H9 (cell line): ENCODE results near the gene LZIC. TPM values are rescaled to one million over a fixed set of nuclear protein-coding genes. Genes with fewer than 3 reads are reported as not detected.

ENCODE experiments used
- DNase-seq: peaks from one replicate; pipeline ENCODE4 v3.0.0-alpha.2; 2017
- H2AFZ ChIP-seq: one replicate; pipeline ENCODE4 v1.6.1; 2013; ENCODE audit warnings: mild to moderate bottlenecking, low read length, control low read depth, moderate library complexity
- H2AK5ac ChIP-seq: 2 replicates; pipeline ENCODE4 v1.6.1; 2013; ENCODE audit warnings: low read length, control low read depth, mixed read lengths; ENCODE audit not compliant: insufficient read length
- H2BK120ac ChIP-seq: one replicate; pipeline ENCODE4 v1.6.1; 2013; ENCODE audit warnings: low read depth, mild to moderate bottlenecking, low read length, control low read depth, inconsistent platforms; ENCODE audit not compliant: poor library complexity, severe bottlenecking
- H2BK12ac ChIP-seq: 2 replicates; pipeline ENCODE4 v1.6.1; 2013; ENCODE audit warnings: low read length, control low read depth, mixed read lengths, low read depth; ENCODE audit not compliant: insufficient read length
- H2BK15ac ChIP-seq: 2 replicates; pipeline ENCODE4 v1.6.1; 2013; ENCODE audit warnings: low read depth, low read length, control low read depth
- H2BK20ac ChIP-seq: one replicate; pipeline ENCODE4 v1.6.1; 2013; ENCODE audit warnings: low read depth, mild to moderate bottlenecking, low read length, control low read depth, inconsistent platforms; ENCODE audit not compliant: poor library complexity, severe bottlenecking
- H2BK5ac ChIP-seq: 2 replicates; pipeline ENCODE4 v1.6.1; 2013; ENCODE audit warnings: low read length, control low read depth, mixed read lengths; ENCODE audit not compliant: insufficient read length
- H3K14ac ChIP-seq: 2 replicates; pipeline ENCODE4 v1.6.1; 2013; ENCODE audit warnings: low read length, control low read depth; ENCODE audit not compliant: insufficient read depth
- H3K18ac ChIP-seq: 2 replicates; pipeline ENCODE4 v1.6.1; 2013; ENCODE audit warnings: low read depth, mild to moderate bottlenecking, mixed read lengths, low read length, control low read depth; ENCODE audit not compliant: insufficient read length
- H3K23ac ChIP-seq: 2 replicates; pipeline ENCODE4 v1.6.1; 2013; ENCODE audit warnings: low read length, control low read depth, mixed read lengths, low read depth; ENCODE audit not compliant: insufficient read length
- H3K23me2 ChIP-seq: 2 replicates; pipeline ENCODE4 v1.6.1; 2013; ENCODE audit warnings: low read depth, mild to moderate bottlenecking, mixed read lengths, low read length, control low read depth; ENCODE audit not compliant: insufficient read length, poor library complexity, severe bottlenecking
- H3K27ac ChIP-seq: 2 replicates; pipeline ENCODE4 v1.5.1; 2013; ENCODE audit warnings: low read length, control low read depth, mixed read lengths, low read depth; ENCODE audit not compliant: insufficient read length
- H3K27me3 ChIP-seq: 2 replicates; pipeline ENCODE4 v1.6.1; 2013; ENCODE audit warnings: low read length, control low read depth, inconsistent platforms; ENCODE audit not compliant: insufficient read depth
- H3K4ac ChIP-seq: 2 replicates; pipeline ENCODE4 v1.6.1; 2013; ENCODE audit warnings: low read depth, mild to moderate bottlenecking, control low read depth, inconsistent platforms, low read length, moderate library complexity
- H3K4me1 ChIP-seq: 2 replicates; pipeline ENCODE4 v1.6.1; 2013; ENCODE audit warnings: low read length, control low read depth, inconsistent platforms; ENCODE audit not compliant: insufficient read depth
- H3K4me2 ChIP-seq: 2 replicates; pipeline ENCODE4 v1.6.1; 2013; ENCODE audit warnings: low read length, control low read depth, mixed read lengths; ENCODE audit not compliant: insufficient read length, insufficient read depth
- H3K56ac ChIP-seq: 2 replicates; pipeline ENCODE4 v1.6.1; 2013; ENCODE audit warnings: low read depth, mild to moderate bottlenecking, mixed read lengths, low read length, control low read depth; ENCODE audit not compliant: insufficient read length
- H3K79me1 ChIP-seq: 2 replicates; pipeline ENCODE4 v1.6.1; 2013; ENCODE audit warnings: low read depth, mild to moderate bottlenecking, moderate library complexity, low read length, control low read depth, inconsistent platforms; ENCODE audit not compliant: insufficient read depth, poor library complexity, severe bottlenecking
- H3K79me2 ChIP-seq: 2 replicates; pipeline ENCODE4 v1.6.1; 2013; ENCODE audit warnings: low read length, control low read depth, inconsistent platforms; ENCODE audit not compliant: insufficient read depth
- H3K9ac ChIP-seq: 2 replicates; pipeline ENCODE4 v1.6.1; 2013; ENCODE audit warnings: low read length, control low read depth, mixed read lengths; ENCODE audit not compliant: insufficient read length; ENCODE audit errors: extremely low read depth
- H3K9me3 ChIP-seq: one replicate; pipeline ENCODE4 v1.6.1; 2013; ENCODE audit warnings: low read depth, low read length, inconsistent platforms; ENCODE audit not compliant: control insufficient read depth
- H3T11ph ChIP-seq: one replicate; pipeline ENCODE4 v1.6.1; 2013; ENCODE audit warnings: mild to moderate bottlenecking, low read length, control low read depth, inconsistent platforms
- H4K20me1 ChIP-seq: one replicate; pipeline ENCODE4 v1.6.1; 2013; ENCODE audit not compliant: control insufficient read depth, insufficient read length, insufficient read depth
- H4K5ac ChIP-seq: 2 replicates; pipeline ENCODE4 v1.6.1; 2013; ENCODE audit warnings: low read depth, mild to moderate bottlenecking, mixed read lengths, low read length, control low read depth; ENCODE audit not compliant: insufficient read length
- H4K8ac ChIP-seq: replicated peaks from 2 replicates; pipeline ENCODE4 v1.6.1; 2013; ENCODE audit warnings: low read length, control low read depth, mixed read lengths, low read depth; ENCODE audit not compliant: insufficient read length
- H4K91ac ChIP-seq: 2 replicates; pipeline ENCODE4 v1.6.1; 2013; ENCODE audit warnings: low read depth, mild to moderate bottlenecking, moderate library complexity, mixed read lengths, low read length, control low read depth; ENCODE audit not compliant: insufficient read length
- H3K27ac Mint-ChIP-seq, 3 experiments: 2 replicates in 2 of 3; 3 replicates in 1 of 3; pipeline ENCODE4 v1.8.0; 2020 to 2021; ENCODE audit warnings: mixed read lengths in 3 of 3, mild to moderate bottlenecking in 1 of 3, moderate library complexity in 1 of 3
- H3K27me3 Mint-ChIP-seq: 2 replicates; pipeline ENCODE4 v1.8.0; 2021; ENCODE audit warnings: low read depth, mild to moderate bottlenecking, moderate library complexity, mixed read lengths
- H3K36me3 Mint-ChIP-seq, 3 experiments: 2 replicates in 2 of 3; 3 replicates in 1 of 3; pipeline ENCODE4 v1.8.0; 2020 to 2021; ENCODE audit warnings: low read depth in 3 of 3, mixed read lengths in 3 of 3; ENCODE audit not compliant: insufficient read depth in 1 of 3
- H3K4me1 Mint-ChIP-seq, 2 experiments: 2 replicates each; pipeline ENCODE4 v1.8.0; 2020; ENCODE audit warnings: mixed read lengths in 2 of 2
- H3K4me3 Mint-ChIP-seq, 2 experiments: 2 replicates in 1 of 2; 3 replicates in 1 of 2; pipeline ENCODE4 v1.8.0; 2020 to 2021; ENCODE audit warnings: mild to moderate bottlenecking in 2 of 2, mixed read lengths in 2 of 2, moderate library complexity in 1 of 2
- H3K9me3 Mint-ChIP-seq, 2 experiments: 2 replicates in 1 of 2; 3 replicates in 1 of 2; pipeline ENCODE4 v1.8.0; 2020; ENCODE audit warnings: mild to moderate bottlenecking in 2 of 2, mixed read lengths in 2 of 2, moderate library complexity in 1 of 2
- WGBS: extraction: QIAGEN DNeasy Blood & Tissue Kit; methylation state at CpG from one replicate; pipeline ENCODE4 v1.1.7; 2013; ENCODE audit warnings: missing lambda C conversion rate, low lambda C conversion rate, mixed read lengths; ENCODE audit not compliant: insufficient read length; ENCODE audit errors: extremely low coverage; 5-methylcytosine and 5-hydroxymethylcytosine counted together
- total RNA-seq: library from RNA; stranded (reverse); gene quantifications from 2 replicates; pipeline ENCODE4 v1.2.1, GENCODE V29; 2021
- TF ChIP-seq, protein P1 (sequence below): fragments of 200-600 bp; sonication (generic); conservative IDR thresholded peaks from 3 replicates; pipeline ENCODE4 v1.8.0; 2021; ENCODE audit warnings: antibody characterized with exemption, mild to moderate bottlenecking

The LZIC gene
- total RNA-seq, 1 experiment from 2014 or later = 22.9 TPM

- H3K27me3 Mint-ChIP-seq = no peaks in the 10 kb centered on the region
- H3K4me3 Mint-ChIP-seq = no peak overlapping the region; a peak in 1 of 5 replicates
- Histone ChIP-seq H3T11ph (no peak overlapping the region), H3K27ac (no peak overlapping the region), H3K9ac (no peak overlapping the region), H2BK20ac (no peak overlapping the region), H3K27me3 (no peaks in the 10 kb centered on the region), H3K23me2 (no peaks in the 10 kb centered on the region), H3K79me1 (no peaks in the 10 kb centered on the region), H4K5ac (no peak overlapping the region), H4K91ac (no peak overlapping the region), H3K4ac (no peak overlapping the region), H2BK12ac (no peak overlapping the region), H3K4me2 (no peak overlapping the region), H2BK120ac (no peak overlapping the region), H4K20me1 (peaks cover 3% of the 10 kb centered on the region), H4K8ac (no peak overlapping the region), H2BK5ac (no peak overlapping the region), H3K79me2 (no peaks in the 10 kb centered on the region), H3K9me3 (no peaks in the 10 kb centered on the region), H3K4me1 (no peaks in the 10 kb centered on the region), H2AFZ (no peak overlapping the region), H3K23ac (no peak overlapping the region), H3K56ac (no peak overlapping the region), H2BK15ac (no peak overlapping the region), H2AK5ac (no peak overlapping the region), H3K14ac (no peak overlapping the region), H3K18ac (no peak overlapping the region)
- no peak for DNase-seq
- H3K36me3 Mint-ChIP-seq = peaks cover 3 to 13% (median 7%) of the 10 kb centered on the region in 3 experiments; a peak in 3 of 7 replicates
- H3K9me3 Mint-ChIP-seq = no peaks in the 10 kb centered on the region
- TF ChIP-seq, protein P1, sequence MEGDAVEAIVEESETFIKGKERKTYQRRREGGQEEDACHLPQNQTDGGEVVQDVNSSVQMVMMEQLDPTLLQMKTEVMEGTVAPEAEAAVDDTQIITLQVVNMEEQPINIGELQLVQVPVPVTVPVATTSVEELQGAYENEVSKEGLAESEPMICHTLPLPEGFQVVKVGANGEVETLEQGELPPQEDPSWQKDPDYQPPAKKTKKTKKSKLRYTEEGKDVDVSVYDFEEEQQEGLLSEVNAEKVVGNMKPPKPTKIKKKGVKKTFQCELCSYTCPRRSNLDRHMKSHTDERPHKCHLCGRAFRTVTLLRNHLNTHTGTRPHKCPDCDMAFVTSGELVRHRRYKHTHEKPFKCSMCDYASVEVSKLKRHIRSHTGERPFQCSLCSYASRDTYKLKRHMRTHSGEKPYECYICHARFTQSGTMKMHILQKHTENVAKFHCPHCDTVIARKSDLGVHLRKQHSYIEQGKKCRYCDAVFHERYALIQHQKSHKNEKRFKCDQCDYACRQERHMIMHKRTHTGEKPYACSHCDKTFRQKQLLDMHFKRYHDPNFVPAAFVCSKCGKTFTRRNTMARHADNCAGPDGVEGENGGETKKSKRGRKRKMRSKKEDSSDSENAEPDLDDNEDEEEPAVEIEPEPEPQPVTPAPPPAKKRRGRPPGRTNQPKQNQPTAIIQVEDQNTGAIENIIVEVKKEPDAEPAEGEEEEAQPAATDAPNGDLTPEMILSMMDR = no peak
- peaks cover 8 to 19% of the 10 kb centered on the region in 2 experiments for H3K4me1 Mint-ChIP-seq
- no CpG with 5 or more reads among the region's 12 CpGs for WGBS
- H3K27ac Mint-ChIP-seq = peak overlapping the region; percentile 8 to 94 (median 29)
Measured at GRCh38 chr1:9882296-9882944, 60.8 kb downstream of the LZIC start.
